H1 (cell line): ENCODE data around the gene PDRG1. TPM values are rescaled to one million over a fixed set of nuclear protein-coding genes. Genes with fewer than 3 reads are reported as not detected.
"Not testable (repeated sequence)": the region's sequence is repeated elsewhere in the genome, so short reads cannot be mapped to it uniquely, and the experiment has no call there.

ENCODE experiments used
- CTCF ChIA-PET: fragments of 300-600 bp; sonication (Branson Sonifier 250); formaldehyde crosslinking; loops from one replicate; lab custom pipeline; 2021; ENCODE audit not compliant: partially characterized antibody; lab: Charles Lee
- POLR2A ChIA-PET: fragments of 300-600 bp; sonication (Branson Sonifier 250); formaldehyde crosslinking; loops from one replicate; lab custom pipeline; 2021; ENCODE audit warnings: inconsistent platforms; ENCODE audit not compliant: partially characterized antibody; lab: Charles Lee
- DNase-seq, 2 experiments: peaks; one replicate each; pipeline versions ENCODE4 v3.0.0 to v3.0.0-alpha.2; 2010 to 2022; ENCODE audit warnings: low spot score in 2 of 2, low read depth in 1 of 2, mixed read lengths in 1 of 2
- FAIRE-seq: peaks from 2 replicates; lab custom pipeline; 2011; peaks lifted over from hg19 to GRCh38; lab: Jason Lieb, UNC
- H2AFZ ChIP-seq: 2 replicates; pipeline ENCODE4 v1.8.1; 2012; ENCODE audit warnings: low read length, inconsistent platforms
- H2AK5ac ChIP-seq: 2 replicates; pipeline ENCODE4 v1.6.1; 2013; ENCODE audit warnings: low read depth, low read length
- H2BK120ac ChIP-seq: replicated peaks from 2 replicates; pipeline ENCODE3; 2013; ENCODE audit warnings: low read depth, low read length, inconsistent platforms
- H2BK12ac ChIP-seq: 2 replicates; pipeline ENCODE4 v1.6.1; 2013; ENCODE audit warnings: low read depth, low read length
- H2BK15ac ChIP-seq: 2 replicates; pipeline ENCODE4 v1.6.1; 2013; ENCODE audit warnings: low read length
- H2BK20ac ChIP-seq: 2 replicates; pipeline ENCODE4 v1.6.1; 2013; ENCODE audit warnings: low read length
- H2BK5ac ChIP-seq: 2 replicates; pipeline ENCODE4 v1.6.1; 2013; ENCODE audit warnings: low read depth, low read length
- H3K14ac ChIP-seq: 2 replicates; pipeline ENCODE4 v1.6.1; 2013; ENCODE audit warnings: inconsistent platforms; ENCODE audit not compliant: insufficient read length
- H3K18ac ChIP-seq: 2 replicates; pipeline ENCODE4 v1.6.1; 2013; ENCODE audit warnings: low read length; ENCODE audit errors: extremely low read depth
- H3K23ac ChIP-seq: 2 replicates; pipeline ENCODE4 v1.6.1; 2013; ENCODE audit warnings: inconsistent platforms; ENCODE audit not compliant: insufficient read length
- H3K23me2 ChIP-seq: 2 replicates; pipeline ENCODE4 v1.6.1; 2013; ENCODE audit warnings: low read depth, low read length
- H3K27ac ChIP-seq: 2 replicates; pipeline ENCODE4 v1.6.1; 2011; ENCODE audit warnings: low read depth, low read length, inconsistent platforms
- H3K27me3 ChIP-seq, 4 experiments: replicated peaks in 1 of 4; 1 replicate in 1 of 4; 2 replicates in 3 of 4; pipeline versions ENCODE4 v1.6.1 to v1.8.1; 2011 to 2013; ENCODE audit warnings: low read length in 3 of 4, mild to moderate bottlenecking in 3 of 4, inconsistent platforms in 2 of 4, mixed read lengths in 2 of 4, moderate library complexity in 1 of 4; ENCODE audit not compliant: control insufficient read depth in 3 of 4, insufficient read depth in 3 of 4; ENCODE audit errors: extremely low read depth in 1 of 4
- H3K36me3 ChIP-seq, 4 experiments: 2 replicates each; pipeline versions ENCODE4 v1.6.1 to v1.8.1; 2011 to 2013; ENCODE audit warnings: mild to moderate bottlenecking in 4 of 4, low read length in 3 of 4, moderate library complexity in 2 of 4, control low read depth in 1 of 4, inconsistent platforms in 1 of 4; ENCODE audit not compliant: insufficient read depth in 4 of 4, control insufficient read depth in 2 of 4
- H3K4ac ChIP-seq: replicated peaks from 2 replicates; pipeline ENCODE3; 2013; ENCODE audit warnings: low read length, low read depth, mixed read lengths, inconsistent platforms; ENCODE audit not compliant: insufficient read length
- H3K4me1 ChIP-seq, 4 experiments: replicated peaks in 1 of 4; 1 replicate in 1 of 4; 2 replicates in 3 of 4; pipeline versions ENCODE4 v1.6.1 to v1.8.1; 2011 to 2013; ENCODE audit warnings: low read length in 3 of 4, inconsistent platforms in 2 of 4, mixed read lengths in 1 of 4; ENCODE audit not compliant: insufficient read depth in 4 of 4, control insufficient read depth in 3 of 4
- H3K4me2 ChIP-seq, 2 experiments: 2 replicates each; pipeline versions ENCODE4 v1.6.1 to v1.8.1; 2011 to 2013; ENCODE audit warnings: low read depth in 2 of 2, low read length in 2 of 2, control low read depth in 1 of 2, inconsistent platforms in 1 of 2, mild to moderate bottlenecking in 1 of 2; ENCODE audit not compliant: insufficient read depth in 1 of 2
- H3K4me3 ChIP-seq, 4 experiments: fragments of 200-600, 300-600 bp in 1 of 4; sonication (generic), shearing (Covaris generic), sonication (Bioruptor Twin) in 1 of 4; 2 replicates each; pipeline versions ENCODE4 v1.5.1 to v1.8.1; 2011 to 2016; ENCODE audit warnings: low read length in 4 of 4, low read depth in 3 of 4, control low read depth in 2 of 4, inconsistent platforms in 2 of 4, mild to moderate bottlenecking in 2 of 4, mixed read lengths in 1 of 4, moderate library complexity in 1 of 4; ENCODE audit not compliant: insufficient read depth in 2 of 4; ENCODE audit errors: extremely low read depth in 1 of 4
- H3K56ac ChIP-seq: replicated peaks from 2 replicates; pipeline ENCODE3; 2013; ENCODE audit warnings: low read depth, mild to moderate bottlenecking, mixed read lengths, low read length, inconsistent platforms; ENCODE audit not compliant: insufficient read length
- H3K79me1 ChIP-seq: 2 replicates; pipeline ENCODE4 v1.6.1; 2013; ENCODE audit warnings: low read depth, low read length, control low read depth
- H3K79me2 ChIP-seq, 2 experiments: 2 replicates each; pipeline versions ENCODE4 v1.6.1 to v1.8.1; 2012 to 2013; ENCODE audit warnings: low read length in 2 of 2, mild to moderate bottlenecking in 2 of 2, inconsistent platforms in 1 of 2; ENCODE audit not compliant: insufficient read depth in 2 of 2, control insufficient read depth in 1 of 2
- H3K9ac ChIP-seq, 4 experiments: replicated peaks in 1 of 4; 1 replicate in 1 of 4; 2 replicates in 3 of 4; pipeline versions ENCODE4 v1.6.1 to v1.8.1; 2011 to 2013; ENCODE audit warnings: low read depth in 3 of 4, low read length in 3 of 4, control low read depth in 2 of 4, mild to moderate bottlenecking in 2 of 4, moderate library complexity in 2 of 4, inconsistent platforms in 1 of 4; ENCODE audit errors: extremely low read depth in 1 of 4
- H3K9me3 ChIP-seq, 2 experiments: 2 replicates each; pipeline versions ENCODE4 v1.6.1 to v1.8.1; 2012 to 2013; ENCODE audit warnings: mild to moderate bottlenecking in 2 of 2, moderate library complexity in 2 of 2, control low read depth in 1 of 2, inconsistent platforms in 1 of 2, low read depth in 1 of 2, low read length in 1 of 2, mixed read lengths in 1 of 2; ENCODE audit not compliant: insufficient read depth in 2 of 2
- H4K20me1 ChIP-seq, 2 experiments: replicated peaks in 1 of 2; 2 replicates each; pipeline versions ENCODE3 to v1.8.1; 2011 to 2013; ENCODE audit warnings: inconsistent platforms in 2 of 2, low read length in 2 of 2, mild to moderate bottlenecking in 1 of 2; ENCODE audit not compliant: insufficient read depth in 2 of 2, control insufficient read depth in 1 of 2
- H4K5ac ChIP-seq: 2 replicates; pipeline ENCODE4 v1.6.1; 2013; ENCODE audit warnings: low read length, low read depth, mixed read lengths, inconsistent platforms; ENCODE audit not compliant: insufficient read length
- H4K8ac ChIP-seq: 2 replicates; pipeline ENCODE4 v1.8.0; 2013; ENCODE audit warnings: mild to moderate bottlenecking, moderate library complexity, low read length, inconsistent platforms; ENCODE audit not compliant: insufficient read depth; ENCODE audit errors: extremely low read depth
- H4K91ac ChIP-seq: replicated peaks from 2 replicates; pipeline ENCODE3; 2013; ENCODE audit warnings: low read length, mixed read lengths, inconsistent platforms; ENCODE audit not compliant: insufficient read length
- WGBS, 2 experiments: shearing (Covaris generic) in 1 of 2; methylation state at CpG; one replicate each; pipeline versions ENCODE4 v1.1.6 to v1.1.7; 2013 to 2015; ENCODE audit warnings: low lambda C conversion rate in 2 of 2, mixed read lengths in 2 of 2, inconsistent platforms in 1 of 2, low coverage in 1 of 2, missing lambda C conversion rate in 1 of 2; ENCODE audit not compliant: insufficient replicate concordance in 2 of 2, insufficient coverage in 1 of 2, insufficient read length in 1 of 2; ENCODE audit errors: extremely low coverage in 1 of 2, missing lambda C conversion rate in 1 of 2; 5-methylcytosine and 5-hydroxymethylcytosine counted together
- polyA plus RNA-seq, 7 experiments: library from polyadenylated mRNA; depleted of rRNA in 3 of 7; stranded (reverse) in 5 of 7; unstranded in 2 of 7; fragments of >200 nt in 5 of 7; fragments of 200-250 nt in 2 of 7; gene quantifications; 1 replicate in 5 of 7; 2 replicates in 1 of 7; 4 replicates in 1 of 7; pipeline versions ENCODE4 v1.2.1 to v1.2.3, GENCODE V29; 2011 to 2013; ENCODE audit warnings: missing spikeins in 2 of 7, mixed read lengths in 2 of 7
- total RNA-seq: library from RNA; stranded (reverse); fragmentation: NEBNext Ultra II Directional; extraction: Animal tissue kit (Norgen Biotek cat#: 25700); gene quantifications from 2 replicates; pipeline ENCODE4 v1.2.1, GENCODE V29; 2021

Gene PDRG1
- total and polyA plus RNA-seq, 2 of the 8 experiments (the other 6 are each of a cell fraction or from before 2014, with no cell fraction given): 14.2 to 20.8 TPM

GRCh38 chr20:31929631-31930030, 22.2 kb downstream of the PDRG1 start:
- H3K9me3 ChIP-seq, H3K4me2 ChIP-seq, H4K20me1 ChIP-seq, H2BK120ac ChIP-seq, FAIRE-seq, H3K56ac ChIP-seq, H2BK20ac ChIP-seq, H3K36me3 ChIP-seq, H2BK15ac ChIP-seq, H2AK5ac ChIP-seq, H3K23me2 ChIP-seq, H4K5ac ChIP-seq, H3K27me3 ChIP-seq, H2AFZ ChIP-seq, H3K14ac ChIP-seq, H3K9ac ChIP-seq, H2BK5ac ChIP-seq, H3K4ac ChIP-seq, H4K91ac ChIP-seq, H3K23ac ChIP-seq, DNase-seq, H3K4me1 ChIP-seq, H3K4me3 ChIP-seq, H3K79me1 ChIP-seq, H3K27ac ChIP-seq, H2BK12ac ChIP-seq, H3K79me2 ChIP-seq, H3K18ac ChIP-seq, H4K8ac ChIP-seq: not testable (repeated sequence)
- 89% methylated on average over 4 of the region's 4 CpGs; no CpG with 5 or more reads in 1 of the 2 experiments for WGBS, 2 experiments
- CTCF ChIA-PET: interaction anchor here (0.6 to 1.6 kb wide), 2 partner anchors 106 to 239 kb away, joined by 3 read pairs; no protein-coding TSS in a partner anchor
- POLR2A ChIA-PET: interaction anchor here (1.7 kb wide), 1 partner anchor 10 kb away, joined by 6 read pairs; no protein-coding TSS in a partner anchor
